Ureter (tissue), 1 donor: ENCODE measurements around the gene ANKMY2. TPM values are rescaled to one million over a fixed set of nuclear protein-coding genes. Genes with fewer than 3 reads are reported as not detected.
"Not testable (repeated sequence)": the region's sequence is repeated elsewhere in the genome, so short reads cannot be mapped to it uniquely, and the experiment has no call there.

Source experiments
- DNase-seq: peaks from one replicate; pipeline ENCODE4 v3.0.0-alpha.2; 2020; ENCODE audit warnings: low spot score
- total RNA-seq: library from RNA; stranded (reverse); gene quantifications from one replicate; pipeline ENCODE4 v1.2.4, GENCODE V29; 2023
- donor health status: DM: yes; HTN: yes; CAD: no.

Gene ANKMY2
- 25.1 TPM for total RNA-seq

DNA sequence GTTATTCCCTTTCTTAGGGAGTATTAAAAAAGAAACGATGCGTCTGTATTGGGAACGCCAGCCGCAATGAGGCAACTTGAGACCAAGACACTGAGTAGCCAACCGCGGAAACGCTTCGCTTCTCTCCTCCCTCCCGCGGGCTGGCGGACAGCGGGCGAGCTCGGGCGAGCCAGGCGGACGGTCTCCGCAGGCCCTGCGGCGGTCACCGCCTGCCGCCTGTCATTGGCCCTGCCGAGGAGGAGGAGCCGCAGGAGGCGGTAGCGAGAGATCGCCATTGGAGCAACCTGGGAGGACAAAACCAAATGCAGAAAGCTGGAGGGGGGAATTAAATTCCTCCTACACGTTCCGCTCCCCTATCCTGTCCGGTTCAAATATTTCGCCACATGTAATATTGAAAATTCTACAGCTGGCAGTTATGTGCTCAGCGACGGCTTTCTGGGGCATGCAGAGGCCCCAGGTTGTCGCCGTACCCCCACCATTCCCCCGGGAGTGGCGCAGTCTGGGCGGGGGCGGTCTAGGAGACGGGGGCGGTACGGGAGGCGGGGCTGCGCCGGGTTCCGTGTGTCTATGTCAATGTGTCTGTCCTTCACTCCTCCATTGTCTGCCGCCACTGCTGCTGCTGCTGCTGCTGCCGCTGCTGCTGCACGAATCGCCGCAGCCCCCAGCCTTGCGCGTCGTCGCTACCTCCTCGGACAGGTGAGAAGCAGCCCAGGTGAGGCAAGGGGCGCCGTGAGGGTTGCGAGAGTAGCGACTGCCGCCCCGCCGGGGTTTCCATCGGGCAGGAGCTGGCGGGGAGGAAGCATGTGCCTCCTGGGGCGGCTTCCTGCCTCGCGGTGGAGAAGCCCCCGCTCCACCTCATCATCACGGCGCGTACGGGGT is at the start of gene ANKMY2, which contains the start of gene BZW2:
Gene ANKMY2, minus strand, starts transcription at position 162 of the 879 bp plus-strand sequence. CDS start 181 bp downstream, outside the sequence.
Gene BZW2, plus strand, starts transcription at position 589 of the 879 bp plus-strand sequence. CDS start 19,263 bp downstream, outside the sequence.
- peak; percentile 96 for DNase-seq

GRCh38 chr7:16694806-16695205 is 49.3 kb upstream of the ANKMY2 start:
- no peak for DNase-seq

GRCh38 chr7:16693601-16694318 is 48.2 kb upstream of the ANKMY2 start:
- no peak for DNase-seq

DNA sequence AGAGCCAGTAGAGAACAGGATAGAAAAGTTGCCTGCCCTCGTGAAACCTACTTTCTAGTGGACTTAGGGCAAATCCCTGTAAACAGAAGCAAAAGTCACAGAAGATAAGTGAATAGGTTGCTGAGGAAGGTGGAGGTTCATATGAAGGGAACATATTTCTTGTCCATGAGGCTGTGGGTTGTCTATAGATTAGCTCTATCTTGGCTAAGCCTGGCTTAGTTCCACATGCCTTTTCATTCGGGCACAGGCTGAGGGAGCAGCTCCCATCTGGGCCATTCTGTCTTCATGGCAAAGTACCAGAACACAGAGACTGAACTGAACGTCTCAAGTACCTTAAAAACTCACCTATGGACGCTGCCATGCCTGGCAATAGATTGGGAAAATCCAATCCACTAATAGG is 45.7 kb upstream of the ANKMY2 start:
- no peak for DNase-seq

DNA sequence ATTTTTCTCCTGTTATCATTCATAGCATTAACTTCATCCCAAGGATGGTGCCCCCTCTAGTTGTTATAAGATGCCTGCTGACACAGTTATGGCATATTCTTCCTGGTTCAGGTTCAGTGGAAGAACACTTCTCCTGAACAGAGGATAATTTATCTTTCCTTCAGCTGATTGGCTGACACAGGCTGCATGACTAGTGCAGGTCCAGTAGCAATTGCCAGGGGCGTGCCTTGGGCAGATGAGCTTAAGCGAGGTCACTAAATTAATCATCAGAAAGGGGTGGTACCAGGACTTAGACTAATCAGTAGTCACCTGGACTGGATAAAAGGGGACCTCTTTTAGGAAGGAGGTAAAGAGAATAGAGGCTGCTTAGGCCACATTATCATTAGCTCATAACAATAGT is 42.7 kb upstream of the ANKMY2 start:
- no peak for DNase-seq

GRCh38 chr7:16685535-16685934 is 40.0 kb upstream of the ANKMY2 start:
- no peak for DNase-seq

GRCh38 chr7:16684935-16685334 is 39.4 kb upstream of the ANKMY2 start:
- DNase-seq = no peak

GRCh38 chr7:16678645-16679566 is 33.4 kb upstream of the ANKMY2 start:
- DNase-seq = not testable (repeated sequence)

DNA sequence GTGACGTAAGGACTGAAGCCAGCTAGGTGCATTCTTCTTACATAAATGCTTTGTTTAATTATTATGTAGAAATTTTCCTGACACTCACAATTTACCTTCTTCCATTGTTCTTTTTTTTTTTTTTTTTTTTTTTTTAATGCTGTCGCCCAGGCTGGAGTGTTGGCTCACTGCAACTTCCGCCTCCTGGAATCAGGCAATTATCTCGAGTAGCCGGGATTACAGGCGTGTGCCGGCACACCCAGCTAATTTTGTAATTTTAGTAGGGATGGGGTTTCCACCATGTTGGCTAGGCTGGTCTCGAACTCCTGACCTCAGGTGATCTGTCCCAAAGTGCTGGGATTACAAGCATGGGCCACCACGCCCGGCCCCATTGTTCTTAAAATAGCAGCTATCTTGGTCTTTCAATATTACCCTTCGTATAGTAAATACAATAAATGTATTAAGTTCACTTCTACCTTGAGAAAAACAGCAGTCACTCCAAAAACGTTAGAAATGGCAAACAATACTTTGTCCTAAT is 32.5 kb upstream of the ANKMY2 start:
- no peak for DNase-seq

- DNase-seq = no peak
These were observed 29.7 kb upstream of the ANKMY2 start for GRCh38 chr7:16675277-16675676.

DNA sequence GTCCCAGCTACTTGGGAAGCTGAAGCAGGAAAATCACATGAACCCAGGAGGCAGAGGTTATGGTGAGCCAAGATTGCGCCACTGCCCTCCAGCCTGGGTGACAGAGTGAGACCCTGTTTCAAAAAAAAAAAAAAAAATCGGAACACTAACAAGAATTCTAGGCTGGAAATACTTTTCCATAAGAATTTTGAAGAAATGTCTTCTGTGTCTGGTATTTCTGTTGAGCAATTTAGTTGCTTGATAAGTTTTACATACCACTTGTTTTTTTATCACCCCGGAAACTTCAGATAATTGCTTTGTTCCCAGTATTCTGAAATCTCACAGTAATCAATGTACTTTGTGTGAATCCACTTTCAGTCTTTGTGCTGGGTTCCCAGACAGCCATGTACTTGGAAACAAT is 26.3 kb upstream of the ANKMY2 start:
- no peak for DNase-seq

DNA sequence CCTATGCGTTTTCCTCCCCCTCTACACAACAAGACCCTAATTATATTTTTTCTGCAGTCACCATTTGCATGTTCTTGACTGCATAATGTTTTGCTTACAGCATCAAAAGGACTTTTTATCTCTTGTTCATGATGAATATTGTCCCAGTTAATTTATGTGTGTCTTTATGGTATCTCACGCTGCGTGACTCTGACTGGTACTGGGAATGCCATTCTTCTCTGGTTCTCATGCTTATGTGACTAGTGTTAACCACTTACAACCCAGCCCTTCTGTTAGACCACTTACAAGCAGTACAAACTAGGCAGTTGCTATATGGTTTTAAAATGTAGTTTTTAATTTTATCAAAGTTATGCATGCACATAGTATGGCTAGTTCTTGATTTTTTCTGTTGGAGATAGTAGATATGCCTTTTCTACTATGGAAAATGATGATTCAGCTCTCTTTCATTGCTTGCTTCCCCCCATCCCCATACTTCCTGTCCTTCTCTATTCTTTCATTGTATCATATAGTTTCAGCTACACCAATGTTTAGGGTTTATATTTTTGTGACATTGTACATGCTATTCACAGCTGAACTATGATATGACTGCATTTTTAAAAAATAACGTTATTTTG is 25.3 kb upstream of the ANKMY2 start:
- no peak for DNase-seq

GRCh38 chr7:16670021-16670420 is 24.5 kb upstream of the ANKMY2 start:
- no peak for DNase-seq

GRCh38 chr7:16669581-16669980 is 24.0 kb upstream of the ANKMY2 start:
- DNase-seq = no peak

- no peak for DNase-seq
These were observed 23.4 kb upstream of the ANKMY2 start for GRCh38 chr7:16668978-16669377.

DNA sequence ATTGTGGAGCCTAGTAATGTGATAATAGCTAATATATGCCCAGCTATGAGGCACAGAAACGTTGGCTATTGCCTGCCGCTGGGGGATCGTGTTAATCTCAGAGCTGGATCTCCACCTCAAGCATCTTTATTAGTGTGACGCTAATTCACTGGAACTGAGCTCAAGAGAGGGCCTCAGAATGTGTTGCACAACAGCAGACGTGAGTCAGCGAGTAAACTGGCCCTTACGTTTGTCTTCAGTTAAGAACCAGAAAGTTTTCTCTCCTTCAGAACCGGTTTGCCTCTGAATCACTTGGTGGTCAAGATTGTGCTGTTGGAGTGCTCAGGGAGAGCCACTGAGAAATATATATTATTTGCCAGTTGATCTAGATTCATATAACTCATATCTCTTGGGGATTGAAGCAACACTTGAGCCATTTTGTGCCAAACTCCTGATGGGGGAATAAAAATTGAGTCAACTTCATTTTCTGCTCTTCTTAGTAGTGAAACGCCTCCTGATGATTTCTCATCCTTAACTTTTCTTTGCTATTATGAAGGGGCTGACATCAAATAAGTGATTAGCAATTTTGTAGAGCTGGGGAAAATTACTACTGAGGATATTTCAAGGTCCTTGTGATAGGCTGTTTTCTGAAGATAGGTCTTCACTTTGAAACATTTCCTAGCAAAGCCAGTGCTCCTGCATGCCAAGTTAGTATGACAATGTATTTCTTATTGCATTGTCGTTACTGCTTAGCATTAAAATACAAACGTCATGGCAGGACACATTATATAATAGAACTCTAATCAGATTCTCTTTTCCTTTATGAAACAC is 22.7 kb upstream of the ANKMY2 start:
- DNase-seq = peak; percentile 85

DNA sequence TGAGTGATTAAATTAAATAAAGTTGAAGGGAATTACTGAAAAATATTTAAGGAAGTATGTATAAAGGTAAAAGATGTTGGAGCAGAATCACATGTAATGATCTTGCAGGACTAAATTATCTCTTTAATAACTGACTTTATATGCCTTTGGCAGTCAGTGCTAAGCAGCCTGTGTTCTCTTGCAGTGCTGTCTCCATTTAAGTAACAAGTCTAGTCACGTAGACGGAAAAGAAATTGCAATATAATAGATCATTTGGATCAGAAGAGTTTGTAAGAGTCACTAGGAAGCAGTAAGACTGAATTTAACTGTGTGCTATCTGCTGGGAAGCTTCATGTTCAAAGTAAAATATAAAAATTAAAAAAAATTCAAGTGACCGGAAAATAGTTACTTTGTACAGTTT is 21.8 kb upstream of the ANKMY2 start:
- no peak for DNase-seq

DNA sequence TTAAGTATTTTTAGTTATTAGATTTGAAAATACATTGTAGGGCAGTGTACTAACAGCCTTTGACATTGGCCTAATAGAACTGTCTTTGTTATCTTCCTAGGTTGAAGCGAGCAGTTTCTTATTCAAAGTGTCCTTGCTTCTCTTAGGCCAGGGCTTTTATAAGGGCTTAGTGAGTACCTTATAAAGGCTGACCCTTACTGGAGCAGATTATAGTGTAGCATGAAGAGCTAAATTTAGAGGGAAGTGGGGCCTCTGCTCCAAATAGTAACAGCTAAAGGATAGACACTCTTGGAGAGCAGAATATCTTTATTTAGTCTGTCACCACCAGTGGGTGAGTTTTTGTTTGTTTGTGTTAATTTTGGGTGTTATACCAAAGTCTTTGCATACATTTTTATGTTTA is 16.4 kb upstream of the ANKMY2 start:
- DNase-seq = no peak

DNA sequence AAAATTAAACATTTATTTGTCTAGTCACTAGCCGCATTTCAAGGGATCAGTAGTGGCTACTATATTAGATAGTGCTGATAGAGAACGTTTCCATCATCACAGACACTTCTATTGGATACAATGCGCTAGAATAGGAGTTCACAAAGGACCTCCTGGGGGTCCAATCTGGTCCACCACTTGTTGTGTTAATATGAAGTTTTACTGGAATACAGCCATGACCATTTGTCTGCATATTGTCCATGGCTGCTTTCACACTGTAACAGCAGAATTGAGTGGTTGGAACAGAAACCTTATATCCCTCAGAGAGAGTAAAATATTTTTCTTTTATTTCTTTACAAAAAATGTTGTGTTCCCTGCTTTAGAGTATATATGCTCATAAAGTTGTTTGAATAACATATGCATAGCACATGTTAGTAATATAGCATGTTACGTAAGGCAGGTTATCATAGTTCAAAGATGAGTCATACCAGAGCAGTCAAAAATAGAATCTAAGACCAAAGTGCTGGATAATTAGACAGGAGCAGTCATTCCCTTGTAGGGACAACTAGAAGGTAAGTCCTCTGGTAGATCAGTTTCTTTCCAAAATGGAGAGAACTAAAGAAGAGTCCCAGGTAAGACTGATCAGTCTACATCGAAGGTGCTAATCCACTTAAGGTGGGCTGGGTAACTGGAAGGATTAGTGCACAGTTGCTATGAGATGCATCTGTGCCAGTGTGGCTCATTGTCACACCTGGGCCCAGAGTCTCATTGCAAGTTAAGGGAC is 15.3 kb upstream of the ANKMY2 start:
- no peak for DNase-seq
